GM20000 (cell line): ENCODE measurements around the gene HLA-DPA1.
A peak's percentile ranks its signal among the peaks of the same experiment; 100 is the strongest.
"Not testable (repeated sequence)": the region's sequence is repeated elsewhere in the genome, so short reads cannot be mapped to it uniquely, and the experiment has no call there.

Experiments
- DNase-seq: peaks from one replicate; pipeline ENCODE4 v3.0.0; 2012; ENCODE audit warnings: low spot score
- TF ChIP-seq, protein P1 (sequence below): IDR thresholded peaks from 2 replicates; pipeline ENCODE4 v1.5.1; 2012; ENCODE audit warnings: mild to moderate bottlenecking, control low read depth; ENCODE audit errors: extremely low read depth, missing control alignments

Gene HLA-DPA1

DNA sequence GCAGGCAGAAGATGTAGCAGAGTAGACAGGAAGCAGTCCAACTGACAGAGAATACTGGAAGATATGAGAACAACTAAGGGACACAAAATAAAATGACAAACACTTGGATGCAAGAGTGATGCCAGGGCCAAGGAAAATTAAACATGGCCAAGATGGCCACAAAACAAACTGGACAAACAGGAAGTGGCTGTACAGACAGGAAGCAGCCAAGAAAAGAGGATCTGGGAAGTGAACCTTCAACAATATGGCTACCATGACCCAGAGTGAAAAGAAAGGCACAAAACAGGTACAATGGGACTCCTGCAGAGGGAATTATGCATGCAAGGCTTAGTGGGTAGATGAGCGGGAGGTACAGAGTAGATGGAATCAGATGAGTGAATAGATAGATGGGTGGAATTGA is 31.4 kb upstream of the HLA-DPA1 start:
- TF ChIP-seq, protein P1, sequence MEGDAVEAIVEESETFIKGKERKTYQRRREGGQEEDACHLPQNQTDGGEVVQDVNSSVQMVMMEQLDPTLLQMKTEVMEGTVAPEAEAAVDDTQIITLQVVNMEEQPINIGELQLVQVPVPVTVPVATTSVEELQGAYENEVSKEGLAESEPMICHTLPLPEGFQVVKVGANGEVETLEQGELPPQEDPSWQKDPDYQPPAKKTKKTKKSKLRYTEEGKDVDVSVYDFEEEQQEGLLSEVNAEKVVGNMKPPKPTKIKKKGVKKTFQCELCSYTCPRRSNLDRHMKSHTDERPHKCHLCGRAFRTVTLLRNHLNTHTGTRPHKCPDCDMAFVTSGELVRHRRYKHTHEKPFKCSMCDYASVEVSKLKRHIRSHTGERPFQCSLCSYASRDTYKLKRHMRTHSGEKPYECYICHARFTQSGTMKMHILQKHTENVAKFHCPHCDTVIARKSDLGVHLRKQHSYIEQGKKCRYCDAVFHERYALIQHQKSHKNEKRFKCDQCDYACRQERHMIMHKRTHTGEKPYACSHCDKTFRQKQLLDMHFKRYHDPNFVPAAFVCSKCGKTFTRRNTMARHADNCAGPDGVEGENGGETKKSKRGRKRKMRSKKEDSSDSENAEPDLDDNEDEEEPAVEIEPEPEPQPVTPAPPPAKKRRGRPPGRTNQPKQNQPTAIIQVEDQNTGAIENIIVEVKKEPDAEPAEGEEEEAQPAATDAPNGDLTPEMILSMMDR: no peak
- DNase-seq: no peak

DNA sequence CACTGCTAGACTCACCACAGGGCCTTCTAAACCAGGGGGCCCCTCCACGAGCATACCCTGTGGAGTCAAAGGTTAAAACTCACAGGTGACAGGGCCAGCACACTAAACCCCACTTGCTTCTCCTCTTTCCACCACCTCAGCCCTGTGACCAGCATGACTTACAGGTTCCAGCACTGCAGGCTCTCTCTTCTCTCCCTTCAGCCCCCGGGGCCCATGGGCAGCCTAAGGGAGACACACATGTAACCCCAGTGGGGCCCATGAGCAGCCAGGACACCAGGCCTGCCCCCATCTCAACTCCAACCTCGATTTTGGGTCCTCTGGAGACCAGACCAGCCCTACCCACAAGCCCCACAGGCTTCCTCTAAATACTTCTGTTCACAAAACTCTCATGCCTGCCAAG is 30.3 kb upstream of the HLA-DPA1 start:
- TF ChIP-seq, protein P1: no peak
- DNase-seq: no peak

DNA sequence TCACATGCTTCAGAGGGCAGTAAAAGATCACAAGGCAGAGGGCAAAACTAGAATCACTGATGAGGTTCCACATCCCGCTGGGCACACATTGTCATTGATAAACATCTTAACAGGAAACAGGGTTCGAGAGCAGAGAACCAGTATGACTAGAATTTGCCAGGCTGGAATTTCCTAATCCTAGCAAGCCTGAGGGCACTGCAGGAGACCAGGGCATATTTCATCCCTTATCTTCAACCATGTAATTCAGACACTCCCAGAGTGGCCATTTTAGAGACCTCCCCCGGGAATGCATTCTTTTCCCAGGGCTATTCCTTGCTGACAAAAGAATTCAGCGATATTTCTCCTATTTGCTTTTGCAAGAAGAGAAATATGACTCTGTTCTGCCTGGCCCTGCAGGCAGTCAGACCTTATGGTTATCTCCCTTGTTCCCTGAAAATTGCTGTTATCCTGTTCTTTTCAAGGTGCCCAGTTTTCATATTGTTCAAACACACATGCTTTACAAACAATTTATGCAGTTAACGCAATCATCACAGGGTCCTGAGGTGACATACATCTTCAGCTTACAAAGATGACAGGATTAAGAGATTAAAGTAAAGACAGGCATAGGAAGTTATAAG is 27.8 kb upstream of the HLA-DPA1 start:
- DNase-seq: not testable (repeated sequence)

DNA sequence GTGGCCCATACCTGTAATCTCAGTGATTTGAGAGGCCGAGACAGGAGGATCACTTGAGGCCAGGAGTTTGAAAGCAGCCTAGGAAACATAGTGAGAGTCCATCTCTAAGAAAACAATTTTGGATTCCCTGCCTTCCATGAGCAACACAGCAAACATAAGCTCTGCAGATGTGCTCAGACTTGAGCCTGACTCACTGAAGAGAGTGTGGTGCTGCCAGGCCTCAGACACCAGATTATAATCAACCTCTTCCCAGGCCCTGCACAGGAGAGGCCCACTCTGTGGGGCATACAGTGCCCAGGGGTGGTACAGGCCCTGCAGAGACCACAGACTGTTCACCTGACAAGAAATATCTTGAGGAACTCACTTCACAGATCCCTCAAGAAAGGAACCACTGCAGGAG is 22.2 kb upstream of the HLA-DPA1 start:
- TF ChIP-seq, protein P1: no peak
- DNase-seq: no peak

DNA sequence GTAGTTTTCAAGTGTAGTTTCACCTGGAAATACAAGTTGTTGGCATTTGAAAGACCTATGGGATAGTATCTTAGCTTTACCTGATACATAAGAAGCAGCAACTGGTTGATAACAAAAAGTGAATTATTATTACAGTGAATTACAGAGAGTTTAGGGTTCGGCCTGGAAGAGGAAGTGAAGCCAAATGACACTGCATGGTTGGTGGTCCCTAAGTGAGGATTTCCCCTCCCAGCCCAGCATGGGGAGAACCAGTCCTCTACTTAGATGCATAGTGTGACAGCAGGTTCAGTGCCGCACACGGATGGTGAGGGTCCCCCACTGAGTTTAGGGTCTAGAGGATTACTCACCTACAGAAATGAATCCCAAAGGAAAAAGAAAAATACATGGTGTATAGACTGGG is 20.4 kb upstream of the HLA-DPA1 start:
- no peak for DNase-seq

DNA sequence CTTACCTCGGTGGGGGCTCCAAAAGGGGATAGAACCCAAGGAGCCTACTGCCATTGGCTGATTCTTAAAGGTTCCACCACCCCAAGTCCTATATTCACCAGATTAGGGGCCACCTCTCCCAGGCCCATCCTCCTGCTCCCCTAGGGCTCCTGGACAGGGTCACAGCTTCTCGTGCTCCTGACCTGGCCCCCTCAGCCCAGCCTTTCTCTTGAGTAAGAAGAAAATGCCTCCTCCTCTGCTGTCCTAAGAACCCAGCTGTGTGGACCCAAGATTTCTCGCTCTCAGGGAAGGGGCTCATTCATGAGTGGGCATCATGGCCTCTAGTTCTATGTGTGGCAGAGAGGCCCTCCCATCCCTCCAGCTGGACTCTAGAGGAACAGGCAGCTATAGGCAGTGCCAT is 18.9 kb upstream of the HLA-DPA1 start:
- DNase-seq: no peak
- TF ChIP-seq, protein P1: no peak

More for the DNA sequence above, 20.4 kb upstream of the HLA-DPA1 start:
- TF ChIP-seq, protein P1: no peak

DNA sequence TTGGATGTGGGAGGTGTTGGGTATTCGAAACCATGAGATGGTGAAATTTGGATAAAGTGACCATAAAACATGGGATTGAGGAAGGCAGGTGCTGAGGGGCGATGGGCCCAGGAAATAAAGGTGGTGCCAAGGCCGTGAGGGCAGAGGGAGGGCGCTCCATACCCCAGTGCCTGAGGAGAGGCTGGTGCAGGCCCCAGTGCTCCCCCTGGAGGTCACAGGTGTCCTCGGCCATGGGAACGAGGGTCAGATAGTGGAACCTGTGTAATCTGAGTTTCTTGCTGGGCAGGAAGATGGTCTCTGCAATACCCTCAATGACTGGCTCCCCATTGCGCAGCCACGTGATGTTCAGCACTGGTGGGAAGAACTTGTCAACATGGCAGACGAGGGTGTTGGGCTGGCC is 18.5 kb upstream of the HLA-DPA1 start:
- DNase-seq: peak; percentile 73
- TF ChIP-seq, protein P1: peak; percentile 52

DNA sequence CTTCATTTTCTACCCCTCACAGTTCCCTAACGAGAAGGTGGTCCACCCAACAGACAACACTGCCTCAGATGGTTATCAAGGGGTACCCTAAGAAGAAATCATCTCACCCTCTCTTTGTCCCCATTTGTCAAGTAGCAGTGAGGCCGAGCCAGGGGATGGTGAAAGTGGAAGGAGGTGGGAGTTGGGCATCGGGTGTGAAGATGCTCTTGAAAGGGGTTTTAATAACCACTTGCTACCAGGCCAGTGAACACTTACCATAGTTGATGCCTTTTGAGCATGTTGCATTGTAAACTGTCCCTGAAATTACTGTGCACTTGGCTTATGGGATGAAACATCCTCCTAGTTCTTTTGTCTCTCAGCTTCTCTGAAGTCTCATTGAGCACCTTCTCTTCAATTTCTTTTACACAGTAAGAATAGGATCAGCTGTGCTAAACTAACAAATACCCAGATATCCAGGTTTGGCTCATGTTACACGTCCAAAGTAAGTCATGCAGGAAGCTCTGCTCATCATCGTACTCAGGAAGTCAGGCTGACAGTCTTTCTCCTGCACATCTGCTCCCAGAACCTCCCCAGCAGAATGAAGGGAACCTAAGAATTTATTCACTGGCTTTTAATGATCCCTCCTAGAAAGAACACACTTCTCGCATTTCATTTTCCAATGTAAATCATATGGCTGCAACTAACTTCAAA is 15.6 kb upstream of the HLA-DPA1 start:
- TF ChIP-seq, protein P1: no peak
- DNase-seq: no peak
